SK-N-SH treated with all-trans-retinoic acid at 6 μM for 48 hours (cell line): Measurements from ENCODE around the gene ACOXL.

Experiments
- ATAC-seq: fragments of 200-7000 bp; cut with Tn5 transposase; 3 replicates; pipeline ENCODE4 v1.9.1; 2020; ENCODE audit warnings: mild to moderate bottlenecking, moderate library complexity
- ARNTL ChIP-seq: fragments of 450-650 bp; formaldehyde crosslinking; IDR thresholded peaks from 2 replicates; pipeline ENCODE4 v1.5.0; 2020; ENCODE audit warnings: low read depth, mild to moderate bottlenecking, moderate library complexity, borderline replicate concordance
- BACH2 ChIP-seq: fragments of 250-450 bp; sonication (Bioruptor Pico); IDR thresholded peaks from 2 replicates; pipeline ENCODE4 v1.9.0; 2021; ENCODE audit warnings: mild to moderate bottlenecking, borderline replicate concordance
- CREB5 ChIP-seq: fragments of 250-450 bp; sonication (Bioruptor Pico); IDR thresholded peaks from 2 replicates; pipeline ENCODE4 v1.5.1; 2020; ENCODE audit warnings: low read depth, mild to moderate bottlenecking, moderate library complexity
- CSDC2 ChIP-seq: fragments of 250-450 bp; sonication (Bioruptor Pico); IDR thresholded peaks from 2 replicates; pipeline ENCODE4 v1.5.0; 2020; ENCODE audit warnings: mild to moderate bottlenecking, moderate library complexity
- CSRNP3 ChIP-seq: fragments of 250-450 bp; sonication (Bioruptor Pico); IDR thresholded peaks from 2 replicates; pipeline ENCODE4 v1.5.1; 2021; ENCODE audit warnings: mild to moderate bottlenecking, moderate library complexity
- ESRRG ChIP-seq: fragments of 250-450 bp; sonication (Bioruptor Pico); IDR thresholded peaks from 2 replicates; pipeline ENCODE4 v1.6.1; 2021; ENCODE audit warnings: mild to moderate bottlenecking
- GLIS3 ChIP-seq: fragments of 250-450 bp; sonication (Bioruptor Pico); IDR thresholded peaks from 2 replicates; pipeline ENCODE4 v1.5.0; 2020; ENCODE audit warnings: mild to moderate bottlenecking, moderate library complexity
- ISL1 ChIP-seq: fragments of 250-450 bp; sonication (Bioruptor Pico); IDR thresholded peaks from 2 replicates; pipeline ENCODE4 v2.1.2; 2022; ENCODE audit warnings: mild to moderate bottlenecking, moderate library complexity
- OSR1 ChIP-seq: fragments of 250-450 bp; sonication (Bioruptor Pico); IDR thresholded peaks from 2 replicates; pipeline ENCODE4 v1.8.0; 2022; ENCODE audit warnings: moderate library complexity, mild to moderate bottlenecking, inconsistent platforms
- PATZ1 ChIP-seq: fragments of 250-450 bp; sonication (Bioruptor Pico); IDR thresholded peaks from 2 replicates; pipeline ENCODE4 v1.8.0; 2020; ENCODE audit warnings: mild to moderate bottlenecking, moderate library complexity, borderline replicate concordance
- POU6F1 ChIP-seq: fragments of 250-450 bp; sonication (Bioruptor Pico); IDR thresholded peaks from 2 replicates; pipeline ENCODE4 v1.8.0; 2021; ENCODE audit warnings: low read depth, mild to moderate bottlenecking, moderate library complexity, borderline replicate concordance
- PPARA ChIP-seq: fragments of 250-450 bp; sonication (Bioruptor Pico); IDR thresholded peaks from 2 replicates; pipeline ENCODE4 v1.5.0; 2020; ENCODE audit warnings: mild to moderate bottlenecking, borderline replicate concordance
- RARB ChIP-seq: fragments of 250-450 bp; sonication (Bioruptor Pico); IDR thresholded peaks from 2 replicates; pipeline ENCODE4 v1.8.0; 2021; ENCODE audit warnings: mild to moderate bottlenecking, moderate library complexity
- SNAI2 ChIP-seq: fragments of 250-450 bp; sonication (Bioruptor Pico); IDR thresholded peaks from 2 replicates; pipeline ENCODE4 v1.5.0; 2020; ENCODE audit warnings: mild to moderate bottlenecking, moderate library complexity
- TCF4 ChIP-seq: fragments of 250-450 bp; sonication (Bioruptor Pico); IDR thresholded peaks from 2 replicates; pipeline ENCODE4 v1.8.0; 2021; ENCODE audit warnings: mild to moderate bottlenecking, moderate library complexity, borderline replicate concordance
- TOX ChIP-seq: fragments of 250-450 bp; sonication (Bioruptor Pico); IDR thresholded peaks from 2 replicates; pipeline ENCODE4 v1.8.0; 2021; ENCODE audit warnings: mild to moderate bottlenecking, moderate library complexity, borderline replicate concordance
- TSHZ2 ChIP-seq: fragments of 250-450 bp; sonication (Bioruptor Pico); IDR thresholded peaks from 2 replicates; pipeline ENCODE4 v1.5.0; 2020; ENCODE audit warnings: mild to moderate bottlenecking, moderate library complexity
- ZFP3 ChIP-seq: fragments of 250-450 bp; sonication (Bioruptor Pico); IDR thresholded peaks from 2 replicates; pipeline ENCODE4 v1.5.0; 2020; ENCODE audit warnings: mild to moderate bottlenecking, moderate library complexity
- ZFP30 ChIP-seq: fragments of 450-650 bp; formaldehyde crosslinking; IDR thresholded peaks from 2 replicates; pipeline ENCODE4 v1.5.0; 2022; ENCODE audit warnings: mild to moderate bottlenecking, moderate library complexity
- ZNF565 ChIP-seq: fragments of 450-650 bp; formaldehyde crosslinking; conservative IDR thresholded peaks from 2 replicates; pipeline ENCODE4 v1.5.0; 2020; ENCODE audit warnings: low read depth, mild to moderate bottlenecking, moderate library complexity
- ZNF70 ChIP-seq: fragments of 450-650 bp; formaldehyde crosslinking; IDR thresholded peaks from 2 replicates; pipeline ENCODE4 v1.5.0; 2020; ENCODE audit warnings: mild to moderate bottlenecking, moderate library complexity
- ZNF8 ChIP-seq: fragments of 450-650 bp; formaldehyde crosslinking; IDR thresholded peaks from 2 replicates; pipeline ENCODE4 v1.5.0; 2020; ENCODE audit warnings: mild to moderate bottlenecking, moderate library complexity

Gene ACOXL

GRCh38 chr2:110794951-110795350 is 62.6 kb downstream of the ACOXL start:
- TF ChIP-seq CSDC2: no peak
- TF ChIP-seq OSR1 (CRISPR knock-in tag): no peak
- no peak for TF ChIP-seq ISL1 (CRISPR knock-in tag)
- TF ChIP-seq TOX (CRISPR knock-in tag): no peak
- no peak for ATAC-seq

- ATAC-seq: no peak
- TF ChIP-seq ZFP30 (CRISPR knock-in tag) (no peak), ESRRG (no peak), ARNTL (no peak), BACH2 (CRISPR knock-in tag) (no peak), ZNF565 (CRISPR knock-in tag) (no peak), RARB (CRISPR knock-in tag) (no peak), PPARA (no peak), OSR1 (CRISPR knock-in tag) (no peak), ZNF70 (no peak), TSHZ2 (CRISPR knock-in tag) (no peak), ZNF8 (CRISPR knock-in tag) (no peak), POU6F1 (CRISPR knock-in tag) (no peak), CREB5 (CRISPR knock-in tag) (no peak), TCF4 (CRISPR knock-in tag) (no peak), CSRNP3 (CRISPR knock-in tag) (no peak), PATZ1 (CRISPR knock-in tag) (no peak), ISL1 (CRISPR knock-in tag) (no peak), TOX (CRISPR knock-in tag) (no peak), GLIS3 (CRISPR knock-in tag) (no peak), ZFP3 (CRISPR knock-in tag) (no peak)
These were observed 64.4 kb downstream of the ACOXL start for GRCh38 chr2:110796716-110797301.

GRCh38 chr2:110799376-110799775 is 67.0 kb downstream of the ACOXL start:
- no peak for ATAC-seq
- no peak for TF ChIP-seq ZNF70
- TF ChIP-seq ZNF8 (CRISPR knock-in tag): no peak
- TF ChIP-seq CSDC2: no peak
- TF ChIP-seq RARB (CRISPR knock-in tag): no peak
- TF ChIP-seq PPARA: no peak
- TF ChIP-seq PATZ1 (CRISPR knock-in tag): no peak
- TF ChIP-seq SNAI2 (CRISPR knock-in tag): no peak
- TF ChIP-seq ZFP3 (CRISPR knock-in tag): no peak
- TF ChIP-seq ZFP30 (CRISPR knock-in tag): no peak
- no peak for TF ChIP-seq POU6F1 (CRISPR knock-in tag)
- TF ChIP-seq BACH2 (CRISPR knock-in tag): no peak
- no peak for TF ChIP-seq OSR1 (CRISPR knock-in tag)
